Muscle of leg (tissue), 11 donors: ENCODE data around the gene FXYD6. TPM values are rescaled to one million over a fixed set of nuclear protein-coding genes. Genes with fewer than 3 reads are reported as not detected.

ENCODE experiments used
- DNase-seq: peaks from one replicate; pipeline ENCODE4 v3.0.0; 2013
- H3K27ac ChIP-seq: one replicate; pipeline ENCODE4 v1.5.1; 2013; ENCODE audit warnings: mild to moderate bottlenecking, low read length, control low read depth
- H3K27me3 ChIP-seq: one replicate; pipeline ENCODE4 v1.6.1; 2013; ENCODE audit warnings: low read length; ENCODE audit not compliant: control insufficient read depth, insufficient read depth
- H3K36me3 ChIP-seq: one replicate; pipeline ENCODE4 v1.6.1; 2013; ENCODE audit warnings: low read length; ENCODE audit not compliant: control insufficient read depth, insufficient read depth
- H3K4me1 ChIP-seq: one replicate; pipeline ENCODE4 v1.6.1; 2013; ENCODE audit warnings: low read length; ENCODE audit not compliant: control insufficient read depth, insufficient read depth
- H3K4me3 ChIP-seq: one replicate; pipeline ENCODE4 v1.5.1; 2013; ENCODE audit warnings: low read length, control low read depth
- H3K9me3 ChIP-seq: replicated peaks from 2 replicates; pipeline ENCODE4 v1.6.1; 2013; ENCODE audit warnings: low read depth, low read length; ENCODE audit not compliant: control insufficient read depth
- WGBS: methylation state at CpG from one replicate; pipeline ENCODE4 v1.1.5; 2013; ENCODE audit warnings: missing lambda C conversion rate; ENCODE audit not compliant: insufficient coverage; 5-methylcytosine and 5-hydroxymethylcytosine counted together
- polyA plus RNA-seq, 8 donors: library from polyadenylated mRNA; unstranded; fragments of 120-200 nt; gene quantifications; one replicate each; pipeline versions ENCODE4 v1.2.1 to v1.2.3, GENCODE V29; 2013; ENCODE audit warnings: inconsistent platforms in 1 of 8, low replicate concordance in 1 of 8; ENCODE audit not compliant: insufficient read length in 8 of 8, insufficient read depth in 1 of 8
- total RNA-seq: library from RNA; stranded (reverse); fragments of 120-200 nt; gene quantifications from one replicate; pipeline ENCODE4 v1.2.4, GENCODE V29; 2013

The FXYD6 gene
- total and polyA plus RNA-seq, 9 donors: 103 to 209 (median 173) TPM

DNA sequence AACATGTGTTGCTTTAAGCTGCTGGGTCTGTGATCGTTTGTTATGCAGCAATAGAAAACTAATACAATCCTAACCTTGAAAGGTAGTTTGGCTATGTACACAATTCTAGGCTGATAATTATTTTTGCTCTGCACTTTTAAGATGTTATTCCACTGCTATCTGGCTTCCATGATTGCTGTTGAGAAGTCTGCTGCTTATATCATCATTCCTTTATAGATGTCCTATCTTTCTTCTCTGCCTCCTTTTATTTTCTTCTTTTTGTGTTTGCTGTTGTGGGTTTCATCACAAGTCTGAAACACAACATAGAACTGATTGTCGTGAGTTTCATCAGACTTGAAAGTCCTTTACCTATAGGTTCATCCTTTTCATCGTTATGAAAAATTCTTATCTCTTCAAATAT lies 24.1 kb downstream of the FXYD6 start:
- no peaks in the 10 kb centered on the region for H3K27me3 ChIP-seq
- peaks cover 8% of the 10 kb centered on the region for H3K9me3 ChIP-seq
- peak overlapping the region; percentile 89 for H3K27ac ChIP-seq
- no peak overlapping the region for H3K4me3 ChIP-seq
- H3K4me1 ChIP-seq: peaks cover 9% of the 10 kb centered on the region
- DNase-seq: no peak
- WGBS: 100% methylated on average over 2 of the region's 3 CpGs
- H3K36me3 ChIP-seq: peaks cover 3% of the 10 kb centered on the region

DNA sequence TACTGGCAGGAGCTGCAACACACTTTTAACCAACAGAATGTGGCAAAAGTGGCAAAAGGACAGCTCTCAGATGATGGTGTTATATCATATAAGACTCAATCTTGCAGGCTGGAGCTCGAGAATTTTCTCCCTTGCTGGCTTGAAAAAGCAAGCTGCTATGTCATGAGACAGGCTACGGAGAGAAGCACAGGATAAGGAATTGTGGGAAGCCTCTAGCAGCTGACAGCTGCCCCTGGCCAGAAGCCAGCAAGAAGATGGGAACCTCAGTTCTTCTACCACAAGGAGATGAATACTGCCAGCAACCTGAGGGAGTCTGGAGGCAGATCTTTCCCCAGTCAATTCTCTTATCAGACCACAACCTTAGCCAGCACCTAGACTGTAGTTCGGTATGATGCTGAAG lies 24.6 kb downstream of the FXYD6 start:
- DNase-seq: peak; percentile 85

DNA sequence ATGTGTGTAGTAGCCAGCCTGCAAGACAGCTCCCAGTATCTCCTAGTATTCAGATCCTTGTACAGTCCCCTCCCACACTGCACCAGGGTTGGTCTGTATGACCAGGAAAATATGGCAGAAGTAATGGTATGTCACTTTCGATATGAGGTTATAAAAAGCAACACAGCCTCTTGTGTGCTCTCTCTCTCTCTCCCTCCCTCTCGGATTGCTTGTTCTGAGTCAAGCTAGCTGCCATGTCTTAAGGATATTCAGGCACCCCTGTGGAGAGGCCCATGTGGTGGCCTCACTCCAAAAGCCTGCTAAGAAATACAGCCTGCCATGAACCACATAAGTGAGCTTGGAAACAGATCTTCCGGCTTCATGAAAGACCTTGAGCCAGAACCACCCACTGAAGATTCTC lies 25.4 kb downstream of the FXYD6 start:
- H3K9me3 ChIP-seq: peaks cover 8% of the 10 kb centered on the region
- 20% methylated on average over 1 of the region's 3 CpGs for WGBS
- DNase-seq: peak; percentile 79
- peaks cover 9% of the 10 kb centered on the region for H3K4me1 ChIP-seq
- H3K27ac ChIP-seq: peak overlapping the region; percentile 89
- H3K4me3 ChIP-seq: no peak overlapping the region
- H3K36me3 ChIP-seq: peaks cover 3% of the 10 kb centered on the region
- no peaks in the 10 kb centered on the region for H3K27me3 ChIP-seq

More for the DNA sequence above, 24.6 kb downstream of the FXYD6 start:
- Histone ChIP-seq H3K36me3 (peaks cover 3% of the 10 kb centered on the region), H3K4me3 (no peak overlapping the region), H3K27me3 (no peaks in the 10 kb centered on the region), H3K27ac (peak overlapping the region; percentile 89), H3K4me1 (peaks cover 9% of the 10 kb centered on the region), H3K9me3 (peaks cover 8% of the 10 kb centered on the region)
- WGBS: no CpG with 5 or more reads among the region's 3 CpGs

DNA sequence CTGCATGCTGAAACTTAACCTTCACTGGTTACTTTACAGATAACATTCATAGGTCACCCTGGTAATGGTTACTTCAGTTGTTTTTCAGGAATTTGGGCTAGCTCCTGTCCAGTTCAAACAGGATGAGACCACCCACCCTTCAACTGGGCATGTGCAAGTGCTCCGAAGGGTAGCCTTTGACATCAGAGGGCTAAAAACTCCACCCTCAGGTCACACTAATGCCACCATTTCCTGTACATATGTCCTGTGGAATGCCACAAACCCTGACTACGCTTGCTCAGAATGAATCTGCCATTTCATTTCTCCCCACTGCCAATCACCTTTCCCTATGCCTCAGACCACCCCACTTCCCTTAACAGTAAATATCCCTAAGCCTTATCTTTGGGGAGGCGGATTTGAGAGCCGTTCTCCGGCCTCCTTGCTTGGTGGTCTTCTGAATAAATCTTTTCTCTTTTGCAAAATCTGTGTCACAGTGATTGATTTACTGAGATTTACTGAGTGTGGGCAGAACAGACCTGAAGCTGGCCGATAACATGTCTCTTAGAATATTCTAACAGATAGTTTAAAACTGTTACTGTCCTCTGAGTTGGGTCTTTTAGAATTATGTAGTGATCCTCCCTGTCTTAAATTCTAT lies 26.6 kb downstream of the FXYD6 start:
- DNase-seq: no peak
- Histone ChIP-seq H3K4me3 (no peak overlapping the region), H3K9me3 (peaks cover 8% of the 10 kb centered on the region), H3K27ac (no peak overlapping the region), H3K27me3 (no peaks in the 10 kb centered on the region), H3K4me1 (peaks cover 9% of the 10 kb centered on the region), H3K36me3 (peaks cover 3% of the 10 kb centered on the region)
- 100% methylated on average over 2 of the region's 6 CpGs for WGBS

DNA sequence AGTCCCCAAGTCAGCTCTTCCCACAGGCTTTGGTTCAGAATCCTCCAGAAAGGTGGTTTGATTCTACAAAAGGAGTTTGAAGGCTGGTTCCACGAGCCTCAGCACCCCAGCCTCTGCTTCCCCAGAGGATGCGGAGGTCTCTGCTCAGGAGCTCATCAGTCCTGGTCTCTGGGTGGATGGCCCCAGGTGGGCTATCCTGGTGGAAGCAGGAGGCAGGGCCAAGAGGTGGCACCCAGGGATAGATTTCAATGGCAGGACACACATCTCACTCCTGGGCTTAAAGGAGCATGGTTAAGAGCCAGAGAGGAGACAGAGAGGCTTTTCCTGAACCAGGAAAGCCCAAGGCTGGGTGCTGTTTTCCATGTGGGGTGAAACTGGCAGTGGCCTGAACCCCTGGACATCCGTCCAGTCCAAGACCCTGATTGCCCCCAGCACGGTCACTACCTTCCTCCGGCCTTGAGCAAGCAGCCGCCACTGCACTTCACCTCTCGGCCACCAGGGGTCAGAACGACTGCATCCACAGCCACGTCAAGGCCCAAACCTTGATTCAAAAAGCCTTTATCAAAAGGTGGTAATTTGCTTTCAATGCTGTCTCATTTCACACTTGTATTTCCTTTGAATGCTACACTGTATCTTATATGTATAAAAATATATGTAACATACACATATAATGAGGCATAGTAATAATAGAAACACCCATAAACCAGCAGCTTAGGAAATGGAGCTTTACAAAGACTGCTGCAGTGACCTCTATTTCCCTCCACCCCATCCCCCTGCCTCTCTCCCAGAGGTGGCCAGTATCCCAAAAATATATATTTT lies 32.6 kb downstream of the FXYD6 start:
- Histone ChIP-seq H3K9me3 (no peaks in the 10 kb centered on the region), H3K36me3 (peaks cover 38% of the 10 kb centered on the region), H3K4me1 (peaks cover 10% of the 10 kb centered on the region), H3K27me3 (no peaks in the 10 kb centered on the region), H3K27ac (no peak overlapping the region), H3K4me3 (no peak overlapping the region)
- 5% methylated on average over 3 of the region's 9 CpGs for WGBS
- peak; percentile 75 for DNase-seq

DNA sequence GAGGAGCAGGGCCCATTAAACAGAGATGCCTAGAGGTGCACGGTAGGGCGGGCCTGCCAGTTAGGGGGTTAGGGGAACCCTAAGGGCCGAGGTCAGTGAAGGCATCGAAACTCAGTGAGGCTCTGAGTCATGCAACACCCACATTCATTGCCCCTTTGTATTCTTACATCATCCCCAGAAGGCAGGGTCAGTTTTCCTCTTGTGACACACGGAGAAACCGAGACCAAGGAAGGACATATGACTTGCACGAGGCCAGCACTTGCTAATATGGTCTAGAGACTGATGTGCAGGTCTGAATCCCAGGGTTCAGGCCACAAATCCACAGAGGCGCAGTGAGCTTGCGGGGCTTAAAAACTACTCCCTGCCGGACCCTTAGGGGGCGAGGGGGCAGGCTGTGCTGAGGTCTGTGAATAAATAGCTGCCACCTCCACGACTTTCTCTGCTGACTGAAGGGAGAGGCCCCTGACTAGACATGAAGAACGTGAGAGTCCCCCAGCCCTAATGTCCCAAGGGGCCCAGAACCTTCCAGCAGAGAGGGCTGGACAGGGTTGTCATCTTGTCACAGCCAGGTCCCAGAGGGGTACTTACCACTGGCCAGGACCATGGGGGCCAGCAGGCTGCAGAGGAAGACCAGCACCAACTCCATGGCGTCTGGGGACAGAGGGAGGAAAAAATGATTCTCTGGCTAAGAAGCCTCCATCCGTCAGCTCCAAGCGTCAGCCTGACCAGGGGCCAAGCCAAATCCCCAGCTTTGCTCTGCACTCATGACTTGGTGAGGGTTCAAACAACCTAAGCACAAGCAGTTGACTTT lies 34.1 kb downstream of the FXYD6 start:
- Histone ChIP-seq H3K36me3 (peaks cover 54% of the 10 kb centered on the region), H3K27ac (peak overlapping the region; percentile 39)

DNA sequence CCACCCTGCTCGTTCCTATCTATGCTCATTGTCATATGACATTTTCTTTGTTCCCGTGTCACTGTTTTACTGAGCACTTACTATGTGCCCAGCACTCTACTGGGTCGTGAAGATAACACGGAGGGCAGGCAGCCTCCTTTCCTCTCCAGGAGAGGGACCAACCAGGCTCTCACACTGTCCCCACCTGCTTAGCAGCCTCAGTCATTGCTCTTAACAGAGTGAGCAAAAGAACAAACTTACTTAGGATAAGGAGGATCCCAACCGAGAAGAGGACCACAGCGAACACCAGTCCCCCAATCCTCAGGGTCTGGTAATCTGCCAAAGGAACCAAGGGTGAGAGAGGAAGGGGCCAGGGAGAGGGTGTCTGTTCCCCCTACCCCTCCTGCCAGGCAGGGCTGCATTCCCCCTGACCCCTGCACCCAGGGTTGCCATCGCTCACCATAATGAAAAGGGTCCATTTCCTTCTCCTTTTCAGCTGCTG lies 34.9 kb downstream of the FXYD6 start:
- Histone ChIP-seq H3K9me3 (no peaks in the 10 kb centered on the region), H3K4me1 (peaks cover 10% of the 10 kb centered on the region), H3K4me3 (no peak overlapping the region), H3K27me3 (no peaks in the 10 kb centered on the region), H3K36me3 (peaks cover 60% of the 10 kb centered on the region), H3K27ac (no peak overlapping the region)
- no peak for DNase-seq
- 86% methylated on average over 4 of the region's 7 CpGs for WGBS

More for the DNA sequence above, 34.1 kb downstream of the FXYD6 start:
- peak; percentile 49 for DNase-seq
- Histone ChIP-seq H3K4me3 (no peak overlapping the region), H3K4me1 (peaks cover 10% of the 10 kb centered on the region), H3K27me3 (no peaks in the 10 kb centered on the region), H3K9me3 (no peaks in the 10 kb centered on the region)
- 68% methylated on average over 14 of the region's 16 CpGs for WGBS

DNA sequence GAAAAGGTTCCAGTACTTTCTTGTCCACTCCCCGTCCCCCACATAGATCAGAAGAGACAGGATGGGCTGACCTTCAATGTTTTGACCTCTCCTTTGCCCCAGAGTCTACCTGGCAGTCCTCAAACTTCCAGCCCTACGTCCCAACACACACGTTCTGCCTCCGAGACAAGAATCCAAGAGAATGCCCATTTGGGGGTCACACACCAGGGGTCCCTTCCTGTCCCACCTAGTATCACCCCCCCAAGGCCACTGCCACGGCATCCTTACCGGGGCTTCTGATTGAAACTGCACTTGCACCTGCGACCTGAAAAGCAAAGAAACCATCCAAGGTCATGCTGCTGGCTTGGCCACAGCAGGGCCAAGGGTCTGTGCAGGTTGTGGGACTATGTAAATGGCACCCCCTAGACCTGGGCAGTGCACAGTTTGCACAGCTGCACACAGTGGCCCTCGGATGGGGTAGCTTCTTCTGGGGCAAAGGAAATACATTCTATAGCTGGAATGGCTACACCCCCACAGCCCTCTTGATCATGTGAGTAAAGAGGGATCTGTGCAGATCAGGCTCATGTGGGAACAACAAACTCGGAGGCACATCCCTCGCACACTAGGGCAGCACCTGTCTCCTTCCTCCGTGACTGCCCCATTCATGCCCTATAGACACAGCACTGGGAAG lies 35.4 kb downstream of the FXYD6 start:
- Histone ChIP-seq H3K4me3 (no peak overlapping the region), H3K36me3 (peaks cover 64% of the 10 kb centered on the region), H3K4me1 (peaks cover 10% of the 10 kb centered on the region), H3K27me3 (no peaks in the 10 kb centered on the region), H3K27ac (no peak overlapping the region), H3K9me3 (no peaks in the 10 kb centered on the region)
- no peak for DNase-seq
- WGBS: 95% methylated on average over 9 of the region's 11 CpGs

DNA sequence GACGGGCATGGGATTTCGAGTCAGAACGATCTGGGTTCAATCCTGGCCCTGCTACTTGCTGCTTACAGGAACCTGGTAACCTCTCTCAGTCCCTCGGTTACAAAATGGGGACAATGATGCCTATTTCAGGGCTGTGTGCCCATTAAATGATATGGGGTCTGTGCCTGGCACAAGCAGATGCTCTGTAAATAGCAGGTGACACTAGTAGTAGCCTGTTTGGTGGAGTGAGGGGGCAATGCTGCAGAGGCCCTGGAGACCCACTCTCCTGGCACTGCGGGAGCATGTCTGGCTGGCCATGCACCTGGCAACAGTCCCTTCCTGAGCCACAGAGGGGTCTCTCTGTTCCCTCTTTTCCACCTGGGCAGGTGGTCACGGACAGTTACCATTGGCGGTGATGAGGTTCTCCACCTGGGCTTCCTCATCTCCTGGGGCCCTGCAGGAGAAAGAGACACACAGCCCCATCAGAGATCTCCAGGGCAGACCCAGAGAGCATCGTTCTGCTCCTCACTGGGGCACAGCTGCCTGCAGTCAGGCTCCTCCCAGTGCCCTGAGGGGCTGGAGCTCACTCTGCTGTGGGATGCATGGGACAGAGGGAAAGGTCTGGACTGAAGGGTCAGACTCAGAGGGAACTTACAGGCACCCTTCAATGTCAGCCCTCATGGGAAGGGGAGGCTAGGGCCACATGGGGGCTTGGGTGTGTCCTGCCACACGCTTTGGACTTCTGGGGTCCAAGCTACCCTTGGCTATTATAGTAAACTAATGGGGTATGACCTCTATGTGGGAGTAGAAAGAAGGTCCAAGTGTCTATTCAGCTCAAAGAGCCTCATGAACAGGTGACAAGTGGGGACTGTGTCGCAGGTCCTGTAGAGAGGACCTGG lies 36.3 kb downstream of the FXYD6 start:
- Histone ChIP-seq H3K36me3 (peaks cover 68% of the 10 kb centered on the region), H3K27me3 (no peaks in the 10 kb centered on the region), H3K4me3 (no peak overlapping the region), H3K4me1 (peaks cover 10% of the 10 kb centered on the region), H3K27ac (no peak overlapping the region), H3K9me3 (no peaks in the 10 kb centered on the region)
- WGBS: 93% methylated on average over 6 of the region's 10 CpGs
- DNase-seq: no peak
